Cardiac muscle cell (in vitro differentiated cells and primary cell): ENCODE measurements around the gene IGF2R. TPM values are rescaled to one million over a fixed set of nuclear protein-coding genes. Genes with fewer than 3 reads are reported as not detected.

Experiments used
- DNase-seq, 2 donors: peaks; one replicate each; pipeline versions ENCODE4 v3.0.0 to v3.0.0-alpha.2; 2010 to 2017; ENCODE audit warnings: low read depth in 1 of 2, low spot score in 1 of 2
- H3K27ac ChIP-seq: fragments of 200-600 bp; sonication (generic); 2 replicates; pipeline ENCODE4 v1.5.1; 2016
- H3K27me3 ChIP-seq: fragments of 200-600 bp; sonication (generic); 2 replicates; pipeline ENCODE4 v1.6.0; 2016; ENCODE audit warnings: control low read depth
- H3K36me3 ChIP-seq: fragments of 200-600 bp; sonication (generic); 2 replicates; pipeline ENCODE4 v1.5.1; 2016; ENCODE audit warnings: control low read depth
- H3K4me1 ChIP-seq: fragments of 200-600 bp; sonication (generic); 2 replicates; pipeline ENCODE4 v1.8.1; 2017; ENCODE audit warnings: low read depth, mild to moderate bottlenecking, mixed run types
- H3K4me3 ChIP-seq: fragments of 200-600 bp; sonication (generic); 2 replicates; pipeline ENCODE4 v1.5.1; 2016; ENCODE audit warnings: mild to moderate bottlenecking
- H3K9me3 ChIP-seq: fragments of 200-600 bp; sonication (generic); 2 replicates; pipeline ENCODE4 v1.5.1; 2017; ENCODE audit warnings: low read depth, mild to moderate bottlenecking, control low read depth
- polyA plus RNA-seq: library from polyadenylated mRNA; unstranded; fragments of >200 nt; fragmentation: Nextera tagmentation; extraction: Ambion mirVana; gene quantifications from 2 replicates; pipeline ENCODE4 v1.2.1, GENCODE V29; 2016
- total RNA-seq: library from RNA; depleted of rRNA; stranded (reverse); fragments of >200 nt; gene quantifications from 2 replicates; pipeline ENCODE4 v1.2.3, GENCODE V29; 2016
- TF ChIP-seq, protein P1 (sequence below): IDR thresholded peaks from 2 replicates; pipeline ENCODE4 v1.5.1; 2012; ENCODE audit warnings: low read depth, mild to moderate bottlenecking, low read length

The IGF2R gene
- total and polyA plus RNA-seq, 2 experiments from 2014 or later: 25.8 to 45.4 TPM

GRCh38 chr6:160078883-160079685 lies 110.2 kb downstream of the IGF2R start:
- TF ChIP-seq, protein P1, sequence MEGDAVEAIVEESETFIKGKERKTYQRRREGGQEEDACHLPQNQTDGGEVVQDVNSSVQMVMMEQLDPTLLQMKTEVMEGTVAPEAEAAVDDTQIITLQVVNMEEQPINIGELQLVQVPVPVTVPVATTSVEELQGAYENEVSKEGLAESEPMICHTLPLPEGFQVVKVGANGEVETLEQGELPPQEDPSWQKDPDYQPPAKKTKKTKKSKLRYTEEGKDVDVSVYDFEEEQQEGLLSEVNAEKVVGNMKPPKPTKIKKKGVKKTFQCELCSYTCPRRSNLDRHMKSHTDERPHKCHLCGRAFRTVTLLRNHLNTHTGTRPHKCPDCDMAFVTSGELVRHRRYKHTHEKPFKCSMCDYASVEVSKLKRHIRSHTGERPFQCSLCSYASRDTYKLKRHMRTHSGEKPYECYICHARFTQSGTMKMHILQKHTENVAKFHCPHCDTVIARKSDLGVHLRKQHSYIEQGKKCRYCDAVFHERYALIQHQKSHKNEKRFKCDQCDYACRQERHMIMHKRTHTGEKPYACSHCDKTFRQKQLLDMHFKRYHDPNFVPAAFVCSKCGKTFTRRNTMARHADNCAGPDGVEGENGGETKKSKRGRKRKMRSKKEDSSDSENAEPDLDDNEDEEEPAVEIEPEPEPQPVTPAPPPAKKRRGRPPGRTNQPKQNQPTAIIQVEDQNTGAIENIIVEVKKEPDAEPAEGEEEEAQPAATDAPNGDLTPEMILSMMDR: no peak
- no peaks in the 10 kb centered on the region for H3K4me1 ChIP-seq
- H3K27me3 ChIP-seq: no peaks in the 10 kb centered on the region
- peaks cover 40% of the 10 kb centered on the region for H3K36me3 ChIP-seq
- no peaks in the 10 kb centered on the region for H3K9me3 ChIP-seq
- H3K4me3 ChIP-seq: no peak overlapping the region
- no peak overlapping the region for H3K27ac ChIP-seq
- no peak for DNase-seq

DNA sequence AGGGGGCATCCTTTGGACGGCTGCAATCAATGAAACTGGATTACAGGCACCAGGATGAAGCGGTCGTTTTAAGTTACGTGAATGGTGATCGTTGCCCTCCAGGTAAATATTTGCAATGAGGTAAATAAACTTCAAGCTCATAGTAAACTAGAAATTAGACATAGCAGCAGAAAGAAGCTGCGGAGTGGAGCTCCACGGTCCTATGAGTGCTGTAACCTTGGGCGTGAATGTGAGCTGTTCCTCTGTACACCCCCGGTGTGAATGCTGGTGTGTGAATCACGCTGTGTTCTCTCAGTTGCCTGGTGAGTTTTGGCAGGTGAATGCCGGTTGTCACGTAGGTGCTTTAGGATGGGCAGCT lies 110.8 kb downstream of the IGF2R start:
- peaks cover 42% of the 10 kb centered on the region for H3K36me3 ChIP-seq
- no peaks in the 10 kb centered on the region for H3K9me3 ChIP-seq
- no peaks in the 10 kb centered on the region for H3K27me3 ChIP-seq
- no peak for DNase-seq
- TF ChIP-seq, protein P1: no peak
- no peak overlapping the region for H3K4me3 ChIP-seq
- H3K4me1 ChIP-seq: no peaks in the 10 kb centered on the region
- H3K27ac ChIP-seq: no peak overlapping the region

GRCh38 chr6:160080097-160080496 lies 111.2 kb downstream of the IGF2R start:
- no peak overlapping the region for H3K27ac ChIP-seq
- H3K4me3 ChIP-seq: no peak overlapping the region
- H3K27me3 ChIP-seq: no peaks in the 10 kb centered on the region
- TF ChIP-seq, protein P1: no peak
- no peaks in the 10 kb centered on the region for H3K9me3 ChIP-seq
- H3K36me3 ChIP-seq: peaks cover 40% of the 10 kb centered on the region
- no peak for DNase-seq
- H3K4me1 ChIP-seq: no peaks in the 10 kb centered on the region

- TF ChIP-seq, protein P1: no peak
- Histone ChIP-seq H3K4me3 (no peak overlapping the region), H3K27me3 (no peaks in the 10 kb centered on the region), H3K9me3 (no peaks in the 10 kb centered on the region), H3K4me1 (no peaks in the 10 kb centered on the region), H3K27ac (no peak overlapping the region), H3K36me3 (peaks cover 45% of the 10 kb centered on the region)
- DNase-seq: no peak
Observed at GRCh38 chr6:160081398-160081797, 112.5 kb downstream of the IGF2R start.

GRCh38 chr6:160082627-160083026 lies 113.7 kb downstream of the IGF2R start:
- Histone ChIP-seq H3K4me3 (no peak overlapping the region), H3K36me3 (peaks cover 49% of the 10 kb centered on the region), H3K27ac (no peak overlapping the region), H3K4me1 (no peaks in the 10 kb centered on the region), H3K27me3 (no peaks in the 10 kb centered on the region), H3K9me3 (no peaks in the 10 kb centered on the region)
- TF ChIP-seq, protein P1: no peak
- DNase-seq: no peak
